HCT116 (cell line): ENCODE measurements around the gene HPS3.
"Not testable (repeated sequence)": the region's sequence is repeated elsewhere in the genome, so short reads cannot be mapped to it uniquely, and the experiment has no call there.

Experiments used
- EZH2 ChIP-seq: fragments of 200-600 bp; sonication (generic); IDR thresholded peaks from 2 replicates; pipeline ENCODE4 v1.6.1; 2017; ENCODE audit warnings: antibody characterized with exemption, mixed run types
- EZH2phosphoT487 ChIP-seq: fragments of 200-600 bp; IDR thresholded peaks from 2 replicates; pipeline ENCODE4 v1.6.1; 2018; ENCODE audit warnings: antibody characterized with exemption, borderline replicate concordance
- JUND ChIP-seq: IDR thresholded peaks from 2 replicates; pipeline ENCODE4 v1.6.1; 2012
- MAX ChIP-seq: IDR thresholded peaks from 2 replicates; pipeline ENCODE4 v1.6.1; 2012
- POLR2A ChIP-seq: IDR thresholded peaks from 2 replicates; pipeline ENCODE4 v1.7.0; 2011; ENCODE audit warnings: borderline replicate concordance; ENCODE audit not compliant: insufficient read depth, insufficient read length; ENCODE audit errors: extremely low read depth
- POLR2AphosphoS5 ChIP-seq: IDR thresholded peaks from 2 replicates; pipeline ENCODE4 v1.6.1; 2011; ENCODE audit warnings: mild to moderate bottlenecking, low read depth, low read length, moderate library complexity
- SRF ChIP-seq: IDR thresholded peaks from 2 replicates; pipeline ENCODE4 v1.6.1; 2012; ENCODE audit warnings: low read depth
- YY1 ChIP-seq: IDR thresholded peaks from 2 replicates; pipeline ENCODE4 v1.6.1; 2011; ENCODE audit warnings: low read length, low read depth, moderate library complexity, mild to moderate bottlenecking; ENCODE audit not compliant: insufficient replicate concordance; ENCODE audit errors: extremely low read depth
- ZFX ChIP-seq: fragments of 450-650 bp; IDR thresholded peaks from 2 replicates; pipeline ENCODE4 v1.6.1; 2017
- TF ChIP-seq, protein P1 (sequence below), 3 experiments: fragments of 200-600 bp in 1 of 3; sonication (generic) in 1 of 3; IDR thresholded peaks in 2 of 3; conservative IDR thresholded peaks in 1 of 3; 2 replicates each; pipeline ENCODE4 v1.5.1; 2012 to 2017; ENCODE audit warnings: low read depth in 2 of 3, low read length in 2 of 3, antibody characterized with exemption in 1 of 3, borderline replicate concordance in 1 of 3, control low read depth in 1 of 3, mild to moderate bottlenecking in 1 of 3, mixed read lengths in 1 of 3, mixed run types in 1 of 3, moderate library complexity in 1 of 3; ENCODE audit not compliant: insufficient read depth in 1 of 3
- TF ChIP-seq, protein P2 (sequence below): IDR thresholded peaks from 2 replicates; pipeline ENCODE4 v1.6.1; 2012; ENCODE audit warnings: low read depth

DNA sequence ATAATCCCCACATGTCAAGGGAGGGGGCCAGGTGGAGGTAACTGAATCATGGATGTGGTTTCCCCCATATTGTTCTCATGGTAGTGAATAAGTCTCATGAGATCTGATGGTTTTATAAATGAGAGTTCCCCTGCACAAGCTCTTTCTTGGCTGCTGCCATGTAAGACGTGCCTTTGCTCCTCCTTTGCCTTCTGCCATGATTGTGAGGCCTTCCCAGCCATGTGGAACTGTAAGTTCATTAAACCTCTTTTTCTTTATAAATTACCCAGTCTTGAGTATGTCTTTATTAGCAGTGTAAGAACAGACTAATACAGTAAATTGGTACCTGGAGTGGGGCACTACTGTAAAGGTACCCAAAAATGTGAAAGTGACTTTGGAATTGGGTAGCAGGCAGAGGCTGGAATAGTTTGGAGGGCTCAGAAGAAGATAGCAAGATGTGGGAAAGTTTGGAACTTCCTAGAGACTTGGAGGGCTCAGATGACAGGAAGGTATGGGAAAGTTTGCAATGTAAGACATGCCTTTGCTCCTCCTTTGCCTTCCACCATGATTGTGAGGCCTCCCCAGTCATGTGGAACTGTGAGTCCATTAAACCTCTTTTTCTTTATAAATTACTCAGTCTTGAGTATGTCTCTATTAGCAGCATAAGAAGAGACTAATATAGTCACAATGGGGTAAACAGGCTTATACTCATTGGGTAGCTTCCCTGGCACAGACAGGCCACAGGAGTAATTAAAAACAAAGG is 90.1 kb downstream of the HPS3 start:
- TF ChIP-seq, protein P1, sequence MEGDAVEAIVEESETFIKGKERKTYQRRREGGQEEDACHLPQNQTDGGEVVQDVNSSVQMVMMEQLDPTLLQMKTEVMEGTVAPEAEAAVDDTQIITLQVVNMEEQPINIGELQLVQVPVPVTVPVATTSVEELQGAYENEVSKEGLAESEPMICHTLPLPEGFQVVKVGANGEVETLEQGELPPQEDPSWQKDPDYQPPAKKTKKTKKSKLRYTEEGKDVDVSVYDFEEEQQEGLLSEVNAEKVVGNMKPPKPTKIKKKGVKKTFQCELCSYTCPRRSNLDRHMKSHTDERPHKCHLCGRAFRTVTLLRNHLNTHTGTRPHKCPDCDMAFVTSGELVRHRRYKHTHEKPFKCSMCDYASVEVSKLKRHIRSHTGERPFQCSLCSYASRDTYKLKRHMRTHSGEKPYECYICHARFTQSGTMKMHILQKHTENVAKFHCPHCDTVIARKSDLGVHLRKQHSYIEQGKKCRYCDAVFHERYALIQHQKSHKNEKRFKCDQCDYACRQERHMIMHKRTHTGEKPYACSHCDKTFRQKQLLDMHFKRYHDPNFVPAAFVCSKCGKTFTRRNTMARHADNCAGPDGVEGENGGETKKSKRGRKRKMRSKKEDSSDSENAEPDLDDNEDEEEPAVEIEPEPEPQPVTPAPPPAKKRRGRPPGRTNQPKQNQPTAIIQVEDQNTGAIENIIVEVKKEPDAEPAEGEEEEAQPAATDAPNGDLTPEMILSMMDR (IDR thresholded peaks at IDR 0.05 in 2 of 3, conservative IDR thresholded peaks at IDR 0.05 in 1 of 3; ENCODE audit: borderline replicate concordance in 1 of 3, insufficient read depth in 1 of 3, low read depth in 2 of 3, low read length in 2 of 3) = not testable (repeated sequence)
- not testable (repeated sequence) for TF ChIP-seq YY1, EZH2, JUND, POLR2A, POLR2AphosphoS5, ZFX, SRF, MAX, EZH2phosphoT487
- TF ChIP-seq, protein P2, sequence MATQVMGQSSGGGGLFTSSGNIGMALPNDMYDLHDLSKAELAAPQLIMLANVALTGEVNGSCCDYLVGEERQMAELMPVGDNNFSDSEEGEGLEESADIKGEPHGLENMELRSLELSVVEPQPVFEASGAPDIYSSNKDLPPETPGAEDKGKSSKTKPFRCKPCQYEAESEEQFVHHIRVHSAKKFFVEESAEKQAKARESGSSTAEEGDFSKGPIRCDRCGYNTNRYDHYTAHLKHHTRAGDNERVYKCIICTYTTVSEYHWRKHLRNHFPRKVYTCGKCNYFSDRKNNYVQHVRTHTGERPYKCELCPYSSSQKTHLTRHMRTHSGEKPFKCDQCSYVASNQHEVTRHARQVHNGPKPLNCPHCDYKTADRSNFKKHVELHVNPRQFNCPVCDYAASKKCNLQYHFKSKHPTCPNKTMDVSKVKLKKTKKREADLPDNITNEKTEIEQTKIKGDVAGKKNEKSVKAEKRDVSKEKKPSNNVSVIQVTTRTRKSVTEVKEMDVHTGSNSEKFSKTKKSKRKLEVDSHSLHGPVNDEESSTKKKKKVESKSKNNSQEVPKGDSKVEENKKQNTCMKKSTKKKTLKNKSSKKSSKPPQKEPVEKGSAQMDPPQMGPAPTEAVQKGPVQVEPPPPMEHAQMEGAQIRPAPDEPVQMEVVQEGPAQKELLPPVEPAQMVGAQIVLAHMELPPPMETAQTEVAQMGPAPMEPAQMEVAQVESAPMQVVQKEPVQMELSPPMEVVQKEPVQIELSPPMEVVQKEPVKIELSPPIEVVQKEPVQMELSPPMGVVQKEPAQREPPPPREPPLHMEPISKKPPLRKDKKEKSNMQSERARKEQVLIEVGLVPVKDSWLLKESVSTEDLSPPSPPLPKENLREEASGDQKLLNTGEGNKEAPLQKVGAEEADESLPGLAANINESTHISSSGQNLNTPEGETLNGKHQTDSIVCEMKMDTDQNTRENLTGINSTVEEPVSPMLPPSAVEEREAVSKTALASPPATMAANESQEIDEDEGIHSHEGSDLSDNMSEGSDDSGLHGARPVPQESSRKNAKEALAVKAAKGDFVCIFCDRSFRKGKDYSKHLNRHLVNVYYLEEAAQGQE = not testable (repeated sequence)
